ENCODE results near the gene NUCB2.

DNA sequence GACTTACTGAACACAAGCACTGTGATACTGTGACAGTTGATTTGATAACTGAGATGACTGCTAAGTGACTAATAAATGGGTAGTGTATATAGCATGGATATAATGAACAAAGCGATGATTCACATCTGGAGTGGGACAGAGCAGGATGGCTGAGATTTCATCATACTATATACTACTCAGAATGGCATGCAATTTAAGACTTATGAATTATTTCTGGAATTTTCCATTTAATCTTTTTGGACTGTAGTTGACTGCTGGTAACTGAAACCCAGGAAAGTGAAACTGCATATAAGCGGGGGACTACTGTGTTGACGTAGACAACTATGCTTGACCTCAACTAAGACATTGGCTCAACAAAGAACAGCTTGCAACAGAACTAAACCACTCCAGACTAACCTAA, 20.0 kb upstream of the NUCB2 start:
- TF ChIP-seq, protein P1, sequence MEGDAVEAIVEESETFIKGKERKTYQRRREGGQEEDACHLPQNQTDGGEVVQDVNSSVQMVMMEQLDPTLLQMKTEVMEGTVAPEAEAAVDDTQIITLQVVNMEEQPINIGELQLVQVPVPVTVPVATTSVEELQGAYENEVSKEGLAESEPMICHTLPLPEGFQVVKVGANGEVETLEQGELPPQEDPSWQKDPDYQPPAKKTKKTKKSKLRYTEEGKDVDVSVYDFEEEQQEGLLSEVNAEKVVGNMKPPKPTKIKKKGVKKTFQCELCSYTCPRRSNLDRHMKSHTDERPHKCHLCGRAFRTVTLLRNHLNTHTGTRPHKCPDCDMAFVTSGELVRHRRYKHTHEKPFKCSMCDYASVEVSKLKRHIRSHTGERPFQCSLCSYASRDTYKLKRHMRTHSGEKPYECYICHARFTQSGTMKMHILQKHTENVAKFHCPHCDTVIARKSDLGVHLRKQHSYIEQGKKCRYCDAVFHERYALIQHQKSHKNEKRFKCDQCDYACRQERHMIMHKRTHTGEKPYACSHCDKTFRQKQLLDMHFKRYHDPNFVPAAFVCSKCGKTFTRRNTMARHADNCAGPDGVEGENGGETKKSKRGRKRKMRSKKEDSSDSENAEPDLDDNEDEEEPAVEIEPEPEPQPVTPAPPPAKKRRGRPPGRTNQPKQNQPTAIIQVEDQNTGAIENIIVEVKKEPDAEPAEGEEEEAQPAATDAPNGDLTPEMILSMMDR (IDR thresholded peaks at IDR 0.05; ENCODE audit: low read depth, low read length) = no peak
- TF ChIP-seq, protein P2, sequence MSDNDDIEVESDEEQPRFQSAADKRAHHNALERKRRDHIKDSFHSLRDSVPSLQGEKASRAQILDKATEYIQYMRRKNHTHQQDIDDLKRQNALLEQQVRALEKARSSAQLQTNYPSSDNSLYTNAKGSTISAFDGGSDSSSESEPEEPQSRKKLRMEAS (IDR thresholded peaks at IDR 0.05; ENCODE audit: low read depth, low read length) = no peak
